Omental fat pad (tissue), 4 donors: ENCODE measurements around the gene TM7SF3. TPM values are rescaled to one million over a fixed set of nuclear protein-coding genes. Genes with fewer than 3 reads are reported as not detected.

Experiments
- ATAC-seq: fragments of 150-250 bp; one replicate; pipeline ENCODE4 v1.9.1; 2016; ENCODE audit warnings: mild to moderate bottlenecking, moderate library complexity; ENCODE audit not compliant: low FRiP score
- DNase-seq: peaks from one replicate; pipeline ENCODE4 v3.0.0-alpha.2; 2019; ENCODE audit warnings: low spot score
- total RNA-seq, 4 donors: library from RNA; depleted of rRNA; stranded (reverse); fragments of >200 nt; gene quantifications; one replicate each; pipeline ENCODE4 v1.1.0, GENCODE V29; 2016
- TF ChIP-seq, protein P1 (sequence below), 3 donors: fragments of 450-650 bp; IDR thresholded peaks; one replicate each; pipeline ENCODE4 v1.5.1; 2016 to 2017; ENCODE audit warnings: antibody characterized with exemption in 3 of 3, mild to moderate bottlenecking in 3 of 3, moderate library complexity in 2 of 3

The TM7SF3 gene
- total RNA-seq, 4 donors from 2014 or later, result 33.9 to 92.5 (median 62.4) TPM

DNA sequence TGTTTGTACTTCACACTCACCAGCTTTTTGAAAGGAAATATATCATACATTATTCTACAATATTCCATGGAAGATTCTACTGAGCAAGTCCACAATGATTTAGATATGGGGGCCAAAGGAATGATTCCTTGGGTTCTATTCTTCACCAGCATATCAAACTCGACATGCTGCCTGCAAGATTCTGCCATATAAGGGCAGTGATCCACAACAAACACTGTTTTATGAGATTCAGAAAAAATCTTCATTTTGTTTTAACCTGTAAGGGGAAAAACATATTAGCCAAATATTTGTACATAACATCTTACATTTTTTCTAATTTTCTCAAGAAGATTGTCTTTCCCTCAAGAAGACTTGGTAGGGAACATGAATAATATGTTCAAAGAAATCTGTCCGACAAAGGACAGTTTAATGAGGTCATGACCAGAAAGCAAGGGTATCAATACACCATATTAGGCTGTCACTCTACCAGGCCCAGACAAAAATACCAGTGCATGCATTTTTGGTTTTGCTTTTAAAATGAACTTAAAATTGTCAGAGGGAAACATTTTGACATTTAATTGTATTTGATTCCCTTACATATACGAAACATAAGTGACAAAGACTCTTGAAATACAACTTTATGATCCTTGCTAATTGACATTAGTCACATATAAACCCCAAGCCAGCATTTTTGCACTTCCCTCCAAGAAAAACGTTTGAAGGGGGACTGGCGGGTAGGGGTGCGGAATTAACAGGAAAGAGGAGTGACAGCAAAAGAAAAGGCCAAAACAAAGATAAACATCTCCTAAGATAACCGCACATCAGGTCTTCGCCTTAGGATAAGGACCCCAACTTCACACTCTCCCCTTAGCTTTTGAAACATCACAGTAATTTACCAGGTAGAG lies 77.4 kb downstream of the TM7SF3 start:
- no peak for DNase-seq
- TF ChIP-seq, protein P1, sequence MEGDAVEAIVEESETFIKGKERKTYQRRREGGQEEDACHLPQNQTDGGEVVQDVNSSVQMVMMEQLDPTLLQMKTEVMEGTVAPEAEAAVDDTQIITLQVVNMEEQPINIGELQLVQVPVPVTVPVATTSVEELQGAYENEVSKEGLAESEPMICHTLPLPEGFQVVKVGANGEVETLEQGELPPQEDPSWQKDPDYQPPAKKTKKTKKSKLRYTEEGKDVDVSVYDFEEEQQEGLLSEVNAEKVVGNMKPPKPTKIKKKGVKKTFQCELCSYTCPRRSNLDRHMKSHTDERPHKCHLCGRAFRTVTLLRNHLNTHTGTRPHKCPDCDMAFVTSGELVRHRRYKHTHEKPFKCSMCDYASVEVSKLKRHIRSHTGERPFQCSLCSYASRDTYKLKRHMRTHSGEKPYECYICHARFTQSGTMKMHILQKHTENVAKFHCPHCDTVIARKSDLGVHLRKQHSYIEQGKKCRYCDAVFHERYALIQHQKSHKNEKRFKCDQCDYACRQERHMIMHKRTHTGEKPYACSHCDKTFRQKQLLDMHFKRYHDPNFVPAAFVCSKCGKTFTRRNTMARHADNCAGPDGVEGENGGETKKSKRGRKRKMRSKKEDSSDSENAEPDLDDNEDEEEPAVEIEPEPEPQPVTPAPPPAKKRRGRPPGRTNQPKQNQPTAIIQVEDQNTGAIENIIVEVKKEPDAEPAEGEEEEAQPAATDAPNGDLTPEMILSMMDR (IDR thresholded peaks at IDR 0.05), result no peak
- ATAC-seq, result no peak

DNA sequence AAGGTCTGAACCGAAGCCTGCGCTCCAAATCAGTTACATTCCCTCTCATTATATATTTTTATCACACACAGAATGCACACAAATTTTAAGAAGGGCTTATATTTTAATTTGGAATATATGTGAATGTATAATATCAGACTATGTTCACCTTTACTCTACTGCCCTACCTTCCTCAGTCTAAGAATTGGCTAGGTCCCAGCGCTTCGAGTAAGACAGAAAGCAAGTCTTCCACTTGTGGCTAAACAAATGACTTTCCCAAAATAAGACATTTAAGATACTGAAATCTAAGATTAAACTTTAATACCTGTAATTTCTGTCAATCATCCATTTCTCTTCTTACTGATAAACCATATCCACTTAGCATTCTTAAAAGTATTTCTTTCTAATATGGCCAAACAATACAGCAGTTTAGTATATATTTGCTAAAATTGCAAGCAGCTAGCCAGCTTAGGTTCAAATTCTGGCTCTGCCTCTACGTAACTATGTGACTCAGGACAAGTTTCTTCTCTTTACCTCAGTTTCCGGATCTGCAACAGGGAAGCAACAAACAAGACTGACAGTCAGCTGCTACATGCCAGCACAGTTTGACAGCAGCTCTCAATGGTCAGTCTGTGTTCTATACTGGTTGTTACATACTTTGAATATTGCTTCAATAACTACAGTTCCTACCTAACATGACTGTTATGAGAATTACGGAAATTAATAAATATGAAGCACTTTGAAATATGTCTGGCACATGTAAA lies 78.4 kb downstream of the TM7SF3 start:
- ATAC-seq, result no peak
- no peak for DNase-seq
- TF ChIP-seq, protein P1 (IDR thresholded peaks at IDR 0.05), result no peak

DNA sequence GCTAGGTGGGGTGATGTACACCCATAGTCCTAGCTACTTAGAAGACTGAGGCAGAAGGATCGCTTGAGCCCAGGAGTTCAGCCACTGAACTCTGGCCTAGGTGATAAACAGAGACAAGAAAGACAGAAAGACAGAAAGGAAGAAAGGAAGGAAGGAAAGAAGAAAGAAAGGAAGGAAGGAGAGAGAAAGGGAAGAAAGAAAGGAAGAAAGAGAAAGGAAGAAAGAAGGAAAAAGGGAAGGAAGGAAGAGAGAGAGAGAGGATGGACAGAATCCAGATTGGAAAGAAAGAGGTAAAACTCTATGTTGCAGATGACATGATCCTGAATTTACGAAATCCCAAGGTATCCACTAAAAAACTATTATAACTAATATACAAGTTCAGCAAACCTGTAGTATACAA lies 84.6 kb downstream of the TM7SF3 start:
- DNase-seq (no peak), ATAC-seq (no peak)
- TF ChIP-seq, protein P1 (IDR thresholded peaks at IDR 0.05), result no peak

DNA sequence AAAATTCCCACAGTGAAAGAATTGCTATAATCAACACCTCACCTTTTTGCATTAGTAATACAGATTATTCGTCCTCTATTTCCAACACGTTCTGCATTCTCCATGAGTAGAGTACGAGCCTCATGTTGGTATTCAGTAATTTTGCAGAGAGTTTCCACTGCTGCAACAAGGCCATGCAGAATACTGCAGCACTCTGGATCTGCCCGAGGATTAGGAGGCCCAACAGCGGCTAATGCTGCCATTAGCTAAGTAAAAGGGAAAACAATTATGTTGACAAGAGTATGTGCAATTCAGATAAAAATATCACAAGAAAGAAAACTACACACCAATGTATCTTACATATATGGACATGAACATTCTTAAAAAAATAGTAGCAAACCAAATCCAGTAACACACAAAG lies 85.5 kb downstream of the TM7SF3 start:
- DNase-seq (no peak), ATAC-seq (no peak)
- TF ChIP-seq, protein P1 (IDR thresholded peaks at IDR 0.05), result no peak

Other genes starting within 250 kb of the TM7SF3 start
- 10 to 100 TPM; 39.0 to 62.9 (median 47.4) TPM for gene ITPR2, start 181.2 kb downstream of the TM7SF3 start, total RNA-seq
- 10 to 100 TPM; 12.1 to 27.3 (median 19.8) TPM for gene INTS13, start 76.4 kb downstream of the TM7SF3 start, total RNA-seq
- 100 to 1,000 TPM in 1 of 4 donors, 10 to 100 TPM in 3; 63.8 to 114 (median 87.0) TPM for gene FGFR1OP2, start 75.9 kb downstream of the TM7SF3 start, total RNA-seq
- gene MED21, start 8.2 kb upstream of the TM7SF3 start, total RNA-seq, result 10 to 100 TPM; 30.6 to 37.5 (median 33.4) TPM
- not detected for gene C12orf71, start 68.2 kb upstream of the TM7SF3 start, total RNA-seq
- 10 to 100 TPM; 28.1 to 66.4 (median 46.5) TPM for gene STK38L, start 229.9 kb upstream of the TM7SF3 start, total RNA-seq